ENCODE measurements around the gene CAMK1D. TPM values are rescaled to one million over a fixed set of nuclear protein-coding genes. Genes with fewer than 3 reads are reported as not detected.

CAMK1D gene
- total RNA-seq, 1 experiment from 2014 or later, result 1.1 TPM

DNA sequence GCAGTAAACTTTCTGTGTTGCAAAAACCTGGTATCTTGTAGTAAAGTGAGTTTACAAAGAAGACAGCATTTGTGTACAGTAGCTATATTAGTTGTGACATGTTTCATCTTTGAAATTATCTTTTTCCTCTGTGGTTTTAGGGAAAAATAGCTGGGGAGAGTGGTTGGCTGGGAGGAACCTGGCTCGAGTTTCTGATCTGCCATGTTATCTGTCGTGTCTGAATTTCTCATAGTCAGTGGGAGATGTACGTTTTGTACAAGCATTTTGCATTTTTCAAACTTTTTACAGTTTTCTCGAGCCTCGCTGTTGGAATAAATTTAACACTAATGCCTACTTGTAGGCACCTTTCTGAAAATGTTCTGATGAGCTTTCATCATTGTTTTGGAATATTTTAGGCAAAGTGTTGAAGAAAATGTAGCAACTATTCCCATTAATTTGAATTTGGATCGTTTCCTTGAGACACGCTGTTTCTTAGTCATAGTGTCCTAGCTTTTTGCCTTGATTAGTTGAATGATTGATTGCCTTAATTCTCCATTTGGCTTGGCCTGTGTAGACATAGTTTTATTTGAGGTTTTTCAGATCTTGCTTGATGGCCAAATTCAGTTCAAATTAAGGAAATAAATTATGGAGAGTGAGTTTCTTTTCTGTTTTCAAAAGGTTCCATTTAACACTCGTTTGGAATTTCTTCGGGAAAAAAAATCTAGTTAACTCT lies 65.1 kb downstream of the CAMK1D start:
- no peak overlapping the region for H3K27ac ChIP-seq
- no peak for DNase-seq
- H3K27me3 ChIP-seq, result no peaks in the 10 kb centered on the region
- H3K4me3 ChIP-seq, result no peak overlapping the region
- no peaks in the 10 kb centered on the region for H3K4me1 ChIP-seq
- H3K36me3 ChIP-seq, result no peaks in the 10 kb centered on the region
- H3K9me3 ChIP-seq (replicated peaks), result no peaks in the 10 kb centered on the region

DNA sequence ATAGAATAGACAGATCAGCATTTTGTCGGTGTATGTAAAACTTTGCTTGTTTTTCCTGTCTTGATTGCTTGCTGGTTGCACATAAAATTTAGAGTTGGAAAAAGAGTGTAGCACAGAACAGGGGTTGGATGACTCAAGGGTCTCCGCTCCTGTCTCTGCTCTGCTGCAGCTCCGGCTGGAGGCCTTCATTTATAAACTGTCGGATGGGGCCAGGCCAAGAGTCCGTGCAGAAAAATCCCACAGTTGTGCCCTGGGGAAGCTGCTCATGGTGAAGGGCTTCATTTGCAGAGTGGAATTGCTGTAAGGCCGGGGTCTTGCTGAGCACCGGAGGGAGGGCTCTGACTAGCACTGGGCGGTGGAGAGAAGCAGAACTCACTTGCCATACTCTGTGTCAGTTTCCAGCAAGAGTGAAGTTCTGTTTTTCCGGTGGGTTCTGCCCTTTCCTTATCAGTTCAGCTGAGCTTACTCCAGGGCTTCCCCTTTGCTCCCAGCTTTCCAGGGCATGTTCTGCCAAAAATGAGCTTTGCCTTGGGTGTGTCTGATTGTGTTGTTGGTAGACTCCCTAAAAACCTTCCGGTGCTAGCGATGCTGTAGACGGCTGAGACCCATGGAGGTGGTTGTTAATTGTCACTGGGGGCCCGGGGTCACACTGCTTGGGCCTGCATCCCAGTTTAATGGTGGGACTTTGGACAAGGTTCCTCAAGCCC lies 67.2 kb downstream of the CAMK1D start:
- no peak overlapping the region for H3K4me3 ChIP-seq
- no peaks in the 10 kb centered on the region for H3K4me1 ChIP-seq
- H3K9me3 ChIP-seq (replicated peaks), result no peaks in the 10 kb centered on the region
- no peaks in the 10 kb centered on the region for H3K27me3 ChIP-seq
- H3K27ac ChIP-seq, result no peak overlapping the region
- no peaks in the 10 kb centered on the region for H3K36me3 ChIP-seq
- DNase-seq, result no peak

DNA sequence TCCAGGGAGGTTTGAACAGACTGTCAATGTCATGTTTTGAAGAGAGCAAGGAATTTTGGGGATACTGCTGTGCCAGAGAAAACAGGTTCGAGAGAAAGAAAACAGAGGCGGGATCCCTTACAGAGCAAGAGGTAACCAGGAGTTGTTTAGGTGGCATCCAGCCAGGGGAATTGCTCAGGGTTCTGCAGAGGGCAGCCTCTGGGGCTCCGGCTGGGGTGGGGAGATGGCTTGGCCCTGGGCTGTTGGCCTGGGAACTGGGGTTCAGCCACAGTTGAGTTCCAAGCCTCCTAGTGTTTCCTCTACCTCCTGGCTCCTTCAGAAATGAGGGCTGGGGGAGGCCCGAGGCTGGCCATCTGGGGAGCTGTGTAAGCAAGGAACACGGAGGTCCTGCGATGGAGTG lies 68.0 kb downstream of the CAMK1D start:
- no peak for DNase-seq
- H3K36me3 ChIP-seq, result no peaks in the 10 kb centered on the region
- H3K4me3 ChIP-seq, result no peak overlapping the region
- no peaks in the 10 kb centered on the region for H3K4me1 ChIP-seq
- no peak overlapping the region for H3K27ac ChIP-seq
- no peaks in the 10 kb centered on the region for H3K9me3 ChIP-seq (replicated peaks)
- H3K27me3 ChIP-seq, result no peaks in the 10 kb centered on the region

DNA sequence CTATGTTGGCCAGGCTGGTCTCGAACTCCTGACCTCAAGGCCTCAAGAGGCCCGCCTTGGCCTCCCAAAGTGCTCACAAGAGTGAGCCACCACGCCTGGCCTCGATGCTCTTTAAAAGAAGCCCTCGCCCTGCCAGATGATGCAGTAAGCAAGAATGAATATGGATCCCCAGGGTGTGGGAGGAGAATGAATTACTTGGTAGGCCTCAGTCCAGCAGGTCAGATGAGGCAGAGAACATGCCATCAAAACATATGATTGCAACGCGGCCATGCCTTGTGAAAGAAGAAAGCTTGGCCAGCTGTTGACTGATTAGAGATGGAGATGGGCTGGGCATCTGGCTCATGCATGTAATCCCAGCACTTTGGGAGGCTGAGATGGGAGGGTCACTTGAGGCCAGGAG lies 68.7 kb downstream of the CAMK1D start:
- Histone ChIP-seq H3K27ac (no peak overlapping the region), H3K4me1 (no peaks in the 10 kb centered on the region), H3K9me3 (replicated peaks) (no peaks in the 10 kb centered on the region), H3K4me3 (no peak overlapping the region), H3K36me3 (no peaks in the 10 kb centered on the region), H3K27me3 (no peaks in the 10 kb centered on the region)
- DNase-seq, result no peak

DNA sequence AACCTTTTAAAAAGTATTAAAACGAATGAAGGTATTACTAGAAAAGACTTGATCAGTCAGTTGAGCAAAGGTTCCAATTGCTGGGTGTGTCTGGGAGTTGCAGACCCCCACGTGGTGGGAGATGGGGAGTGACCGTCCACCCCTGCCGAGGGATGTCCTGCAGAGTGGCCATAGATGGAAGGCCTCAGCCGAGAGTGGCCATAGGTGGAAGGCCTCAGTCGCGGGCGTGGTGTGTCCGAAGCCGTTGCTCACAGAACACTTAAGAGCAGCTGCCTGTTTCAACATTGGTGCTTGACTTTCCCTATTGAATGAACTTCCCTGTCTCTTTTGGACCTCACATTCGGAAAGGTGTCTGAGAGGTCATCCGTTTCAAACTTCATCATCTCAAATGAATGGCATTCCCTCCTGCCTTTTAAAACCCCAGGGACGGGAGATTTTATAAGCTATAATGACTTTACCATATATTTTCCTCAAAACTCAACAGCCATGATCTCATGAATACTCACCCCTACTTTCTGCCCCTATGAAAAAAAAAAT lies 69.4 kb downstream of the CAMK1D start:
- no peak for DNase-seq
- Histone ChIP-seq H3K27me3 (no peaks in the 10 kb centered on the region), H3K4me3 (no peak overlapping the region), H3K9me3 (replicated peaks) (no peaks in the 10 kb centered on the region), H3K36me3 (no peaks in the 10 kb centered on the region), H3K27ac (no peak overlapping the region), H3K4me1 (no peaks in the 10 kb centered on the region)

DNA sequence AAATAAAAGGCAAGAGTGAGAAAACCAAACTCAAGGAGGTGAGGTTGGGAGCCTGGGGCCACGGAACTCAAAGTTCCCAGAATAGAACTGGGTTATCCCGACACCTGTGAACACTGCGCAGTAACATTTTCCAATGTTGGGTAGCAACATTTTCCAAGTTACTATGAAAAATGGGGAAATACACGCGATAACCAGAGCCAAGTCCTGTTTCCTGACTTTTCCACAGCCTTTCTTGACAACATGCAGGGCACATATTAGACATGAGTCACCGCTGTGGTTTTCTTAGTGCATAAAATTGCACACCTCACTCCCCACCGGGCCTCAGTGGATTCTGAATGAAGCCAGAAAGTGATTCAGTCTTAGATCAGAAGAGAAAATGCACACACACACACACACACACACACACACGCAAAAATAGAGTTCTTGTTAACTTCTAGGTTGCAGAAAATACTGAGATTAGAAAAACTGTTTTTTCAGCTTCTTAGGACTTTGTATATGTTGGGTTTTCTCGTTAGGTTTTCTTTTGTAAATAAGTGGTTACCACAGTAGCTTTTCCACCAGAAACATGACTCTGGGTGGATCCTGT lies 70.0 kb downstream of the CAMK1D start:
- Histone ChIP-seq H3K36me3 (no peaks in the 10 kb centered on the region), H3K27ac (no peak overlapping the region)
- no peak for DNase-seq

DNA sequence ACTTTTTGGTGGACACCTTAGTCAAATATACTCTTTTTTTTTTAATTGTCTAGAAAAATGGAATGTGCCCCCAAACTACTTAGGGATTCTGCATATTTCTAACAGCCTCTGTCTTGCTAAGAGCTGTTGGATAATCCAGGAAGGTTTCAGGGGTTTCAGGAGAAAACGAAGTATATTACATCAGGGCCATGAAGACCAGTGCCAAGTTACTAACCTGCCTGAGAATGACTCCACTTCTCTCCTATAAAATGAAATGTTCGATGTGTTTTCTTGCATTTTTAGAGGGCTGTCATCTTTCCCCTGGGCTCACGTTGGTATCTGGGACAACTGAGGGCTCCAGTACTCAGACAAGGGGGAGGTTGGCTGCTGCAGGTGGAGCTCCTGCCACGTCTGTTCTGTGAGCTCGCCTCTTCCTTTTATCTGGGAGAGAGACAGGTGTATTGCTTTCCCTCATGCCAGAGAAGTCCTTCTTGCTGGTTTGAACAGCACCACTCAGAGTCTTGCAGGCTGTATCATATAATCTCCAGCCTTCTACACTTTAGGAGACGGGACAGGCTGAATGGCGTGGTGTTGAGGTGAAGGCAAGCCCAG lies 71.3 kb downstream of the CAMK1D start:
- DNase-seq, result no peak
- Histone ChIP-seq H3K36me3 (no peaks in the 10 kb centered on the region), H3K4me3 (no peak overlapping the region), H3K27me3 (no peaks in the 10 kb centered on the region), H3K4me1 (no peaks in the 10 kb centered on the region), H3K9me3 (replicated peaks) (no peaks in the 10 kb centered on the region), H3K27ac (no peak overlapping the region)

More for the DNA sequence above, 70.0 kb downstream of the CAMK1D start:
- Histone ChIP-seq H3K4me3 (no peak overlapping the region), H3K4me1 (no peaks in the 10 kb centered on the region), H3K27me3 (no peaks in the 10 kb centered on the region), H3K9me3 (replicated peaks) (no peaks in the 10 kb centered on the region)

DNA sequence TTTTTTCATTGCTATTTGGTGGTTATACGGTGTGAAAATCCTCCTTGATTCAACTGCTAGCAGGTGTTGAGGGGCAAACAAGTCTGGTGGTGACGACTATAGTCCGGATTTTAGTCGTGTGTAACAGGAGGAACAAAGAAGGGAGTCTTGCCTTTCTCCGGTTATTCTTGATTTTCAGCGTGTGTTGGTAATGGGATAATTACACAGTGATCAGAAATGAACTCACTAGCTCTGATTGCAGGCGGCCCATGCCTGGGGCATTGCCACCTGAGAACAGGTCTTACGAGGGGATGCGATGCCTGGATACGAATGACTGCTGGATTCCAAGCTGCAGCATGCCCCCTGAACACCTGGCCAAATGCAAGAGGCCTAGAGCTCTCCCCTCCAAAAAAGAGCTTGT lies 72.8 kb downstream of the CAMK1D start:
- Histone ChIP-seq H3K4me3 (no peak overlapping the region), H3K27ac (no peak overlapping the region), H3K27me3 (no peaks in the 10 kb centered on the region), H3K4me1 (no peaks in the 10 kb centered on the region), H3K9me3 (replicated peaks) (no peaks in the 10 kb centered on the region), H3K36me3 (no peaks in the 10 kb centered on the region)
- DNase-seq, result no peak

DNA sequence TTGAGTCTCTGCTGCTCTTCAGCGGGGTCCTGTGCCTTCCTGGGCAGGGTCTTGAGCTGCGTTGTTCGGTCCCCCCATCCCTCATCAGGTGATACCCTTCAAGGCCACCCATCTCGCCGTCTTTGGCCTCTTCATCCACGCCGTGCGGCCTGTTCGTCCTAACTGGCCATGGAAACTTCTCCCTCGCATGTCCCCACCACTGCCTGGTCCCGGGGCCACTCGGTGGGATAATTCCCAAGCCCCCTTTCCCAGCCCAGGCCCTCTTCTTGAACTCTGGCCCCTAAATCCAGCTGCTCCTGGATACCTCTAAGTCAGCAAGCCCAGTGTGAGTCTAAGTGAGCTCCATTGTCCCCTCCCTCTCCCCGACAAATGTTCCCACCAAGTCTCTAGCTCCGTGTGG lies 74.5 kb downstream of the CAMK1D start:
- no peaks in the 10 kb centered on the region for H3K4me1 ChIP-seq
- no peaks in the 10 kb centered on the region for H3K27me3 ChIP-seq
- H3K27ac ChIP-seq, result no peak overlapping the region
- no peaks in the 10 kb centered on the region for H3K36me3 ChIP-seq
- no peaks in the 10 kb centered on the region for H3K9me3 ChIP-seq (replicated peaks)
- DNase-seq, result no peak
- H3K4me3 ChIP-seq, result no peak overlapping the region

DNA sequence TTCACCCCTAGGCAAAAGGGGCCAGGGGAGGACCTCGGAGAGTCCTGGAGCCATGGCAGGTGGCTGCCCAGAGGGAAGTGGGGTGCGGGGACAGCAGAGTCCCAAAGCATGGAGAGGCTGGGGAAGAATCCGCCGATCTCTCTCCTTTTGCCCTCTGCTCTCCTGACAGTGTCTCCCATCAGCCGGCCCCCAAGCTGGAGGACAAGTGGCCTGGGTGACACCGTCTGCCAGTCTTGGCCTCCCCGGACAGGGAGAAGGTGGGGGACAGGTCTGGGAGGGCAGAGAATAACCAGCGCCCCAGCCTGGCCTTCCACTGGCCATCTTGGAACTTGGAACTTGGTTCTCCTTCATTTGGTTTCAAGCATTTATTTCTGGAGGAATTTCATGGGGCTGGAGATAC lies 77.9 kb downstream of the CAMK1D start:
- no peaks in the 10 kb centered on the region for H3K9me3 ChIP-seq (replicated peaks)
- no peak overlapping the region for H3K4me3 ChIP-seq
- no peaks in the 10 kb centered on the region for H3K4me1 ChIP-seq
- DNase-seq, result no peak
- no peaks in the 10 kb centered on the region for H3K27me3 ChIP-seq
- H3K27ac ChIP-seq, result no peak overlapping the region
- H3K36me3 ChIP-seq, result no peaks in the 10 kb centered on the region

DNA sequence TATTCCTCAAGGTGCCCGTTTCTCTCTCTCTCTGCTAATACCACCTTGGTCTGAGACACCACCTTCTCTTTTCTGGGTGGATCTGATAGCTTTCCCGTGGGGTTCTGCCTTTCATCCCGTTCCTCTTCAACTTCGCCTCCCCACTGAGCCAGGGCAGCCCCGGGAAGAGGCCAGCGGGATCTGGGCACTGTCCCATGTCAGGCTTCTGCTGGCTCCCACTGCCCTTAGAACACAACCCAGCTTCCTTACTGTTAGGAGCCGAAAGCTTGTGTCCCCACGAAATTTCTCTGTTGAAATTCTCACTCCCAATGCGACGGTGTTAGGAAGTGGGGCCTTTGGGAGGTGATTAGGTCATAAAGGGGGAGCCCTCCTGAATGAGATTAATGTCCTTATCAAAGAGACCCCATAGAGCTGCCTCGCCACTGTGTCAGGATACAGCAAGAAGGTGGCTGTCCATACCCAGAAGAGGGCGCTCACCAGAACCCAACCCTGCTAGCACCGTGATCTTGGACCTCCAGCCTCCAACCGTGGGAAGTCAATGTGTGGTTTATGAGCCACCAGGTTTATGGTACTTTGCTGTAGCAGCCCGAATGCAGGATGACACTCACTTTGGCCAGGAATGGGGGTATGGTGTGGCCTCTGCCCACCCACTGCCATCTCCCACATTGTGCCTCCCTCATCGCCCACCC lies 79.2 kb downstream of the CAMK1D start:
- H3K27me3 ChIP-seq, result no peaks in the 10 kb centered on the region
- DNase-seq, result no peak
- no peak overlapping the region for H3K27ac ChIP-seq
- no peaks in the 10 kb centered on the region for H3K36me3 ChIP-seq
- H3K4me3 ChIP-seq, result no peak overlapping the region
- no peaks in the 10 kb centered on the region for H3K4me1 ChIP-seq
- no peaks in the 10 kb centered on the region for H3K9me3 ChIP-seq (replicated peaks)

DNA sequence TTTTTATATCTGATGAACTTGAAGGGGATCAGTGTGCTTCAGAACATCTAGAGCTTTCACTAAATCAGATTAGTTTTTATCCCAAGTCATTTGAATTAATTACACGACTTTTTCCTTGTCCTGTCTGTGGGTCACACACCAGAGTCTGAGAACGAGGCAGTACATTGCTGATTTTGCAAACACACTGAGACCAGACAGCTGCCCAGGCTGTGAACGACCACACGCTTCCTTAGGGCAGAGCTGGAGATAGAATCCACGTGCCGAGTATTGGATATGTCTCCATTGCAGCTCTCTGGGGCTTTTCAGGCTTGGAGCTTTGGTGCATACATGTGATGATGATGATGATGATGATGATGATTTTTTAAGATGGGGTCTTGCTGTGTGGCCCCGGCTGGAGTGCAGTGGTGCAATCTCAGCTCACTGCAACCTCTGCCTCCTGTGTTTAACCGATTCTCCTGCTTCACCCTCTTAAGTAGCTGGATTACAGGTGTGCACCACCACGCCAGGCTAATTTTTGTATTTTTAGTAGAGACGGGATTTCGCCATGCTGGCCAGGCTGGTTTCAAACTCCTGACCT lies 81.1 kb downstream of the CAMK1D start:
- no peak overlapping the region for H3K27ac ChIP-seq

DNA sequence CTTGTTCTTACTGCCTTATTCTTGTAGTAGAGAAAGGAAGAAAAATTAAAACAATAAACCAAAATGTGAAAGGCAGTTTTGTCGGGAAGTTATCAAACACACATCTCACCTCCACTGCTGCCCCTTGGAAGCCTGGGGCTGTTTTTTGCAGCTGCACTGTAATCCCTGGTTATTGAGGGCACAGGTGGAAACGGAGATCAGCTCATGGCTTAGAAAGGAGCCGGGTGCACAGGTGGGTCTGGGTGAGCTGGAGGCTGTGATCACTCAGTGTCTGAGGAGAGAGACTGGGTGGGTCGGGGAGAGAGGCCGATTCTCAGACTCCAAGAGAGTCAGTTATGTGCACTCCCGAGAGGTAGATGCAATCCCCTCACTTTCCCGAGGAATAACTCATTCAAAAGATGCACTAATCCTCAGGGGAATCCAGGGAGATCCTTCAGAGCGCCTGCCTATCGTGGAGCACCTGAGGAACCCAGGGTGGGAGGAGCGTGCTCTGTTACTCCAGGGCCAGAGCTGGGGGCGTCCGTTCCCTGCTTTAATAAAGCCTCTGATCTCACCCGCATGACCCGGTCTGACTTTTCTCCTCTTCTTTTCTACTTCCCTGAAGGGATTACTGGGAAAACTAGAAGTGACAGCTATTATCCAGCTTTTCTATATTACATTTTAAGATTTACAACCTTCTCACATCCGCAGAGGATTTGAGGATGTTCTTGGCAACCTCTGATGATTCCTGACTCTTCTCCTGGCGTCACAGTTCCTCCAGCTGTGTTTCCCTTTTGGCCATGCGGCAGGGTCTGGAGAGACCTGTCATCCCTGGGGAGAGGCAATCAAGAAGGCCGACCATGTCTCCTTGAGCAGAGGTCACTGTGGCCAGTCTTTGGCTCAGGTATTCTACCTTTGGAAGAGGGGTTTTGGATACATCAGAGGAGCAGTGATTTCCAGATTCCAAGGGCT lies 82.1 kb downstream of the CAMK1D start:
- Histone ChIP-seq H3K27ac (no peak overlapping the region), H3K4me1 (no peaks in the 10 kb centered on the region), H3K27me3 (no peaks in the 10 kb centered on the region), H3K36me3 (no peaks in the 10 kb centered on the region), H3K9me3 (replicated peaks) (no peaks in the 10 kb centered on the region), H3K4me3 (no peak overlapping the region)
- no peak for DNase-seq

More for the DNA sequence above, 81.1 kb downstream of the CAMK1D start:
- Histone ChIP-seq H3K9me3 (replicated peaks) (no peaks in the 10 kb centered on the region), H3K4me1 (no peaks in the 10 kb centered on the region), H3K36me3 (no peaks in the 10 kb centered on the region), H3K4me3 (no peak overlapping the region), H3K27me3 (no peaks in the 10 kb centered on the region)
- no peak for DNase-seq

All from SJCRH30 (cell line).